Left forelimb (tissue), 1 donor: ENCODE results near the gene VIPR1.

ENCODE experiments used
- DNase-seq: peaks from one replicate; pipeline ENCODE4 v3.0.0-alpha.2; 2018; ENCODE audit warnings: low spot score

The VIPR1 gene

DNA sequence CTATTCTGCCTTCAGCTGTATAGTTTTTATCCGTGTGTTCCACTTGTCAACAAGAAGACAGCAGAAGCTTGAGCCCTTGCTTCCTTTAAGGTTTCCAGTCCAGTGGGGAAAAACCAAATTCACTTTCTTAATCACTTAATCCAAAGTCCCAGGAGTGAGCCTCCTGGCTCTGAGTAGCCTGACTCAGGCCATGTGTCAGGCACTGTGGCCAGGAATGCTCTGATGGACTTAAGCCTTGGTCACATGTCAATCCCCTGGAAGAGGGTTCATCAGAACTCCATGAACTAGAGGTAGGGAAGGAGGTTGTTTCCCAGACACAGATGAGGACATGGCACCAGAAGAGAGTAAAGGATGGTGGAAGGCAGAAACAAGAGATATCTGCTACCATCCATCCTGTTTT is 8.8 kb downstream of the VIPR1 start:
- no peak for DNase-seq

GRCh38 chr3:42511736-42512135 is 9.3 kb downstream of the VIPR1 start:
- DNase-seq, result no peak

DNA sequence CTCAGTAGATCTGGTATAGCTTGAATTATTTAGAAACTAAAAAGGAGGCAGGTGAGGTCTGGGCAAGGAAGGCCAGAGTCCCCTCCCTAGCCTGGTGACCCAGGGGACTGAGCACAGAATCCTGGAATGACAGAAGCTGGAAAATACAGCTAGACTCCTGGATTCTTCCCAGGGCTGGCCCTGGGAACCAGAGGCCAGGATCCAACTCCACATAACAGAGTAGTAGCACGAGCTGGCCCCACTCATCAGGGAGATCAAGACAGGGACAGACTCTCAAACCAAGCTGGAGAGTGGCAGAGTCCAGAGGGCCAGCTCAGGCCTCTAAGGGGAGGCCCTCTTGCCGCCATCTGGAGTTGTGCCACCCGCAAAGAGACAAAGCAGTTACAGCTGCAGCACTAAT is 10.7 kb downstream of the VIPR1 start:
- DNase-seq, result no peak

DNA sequence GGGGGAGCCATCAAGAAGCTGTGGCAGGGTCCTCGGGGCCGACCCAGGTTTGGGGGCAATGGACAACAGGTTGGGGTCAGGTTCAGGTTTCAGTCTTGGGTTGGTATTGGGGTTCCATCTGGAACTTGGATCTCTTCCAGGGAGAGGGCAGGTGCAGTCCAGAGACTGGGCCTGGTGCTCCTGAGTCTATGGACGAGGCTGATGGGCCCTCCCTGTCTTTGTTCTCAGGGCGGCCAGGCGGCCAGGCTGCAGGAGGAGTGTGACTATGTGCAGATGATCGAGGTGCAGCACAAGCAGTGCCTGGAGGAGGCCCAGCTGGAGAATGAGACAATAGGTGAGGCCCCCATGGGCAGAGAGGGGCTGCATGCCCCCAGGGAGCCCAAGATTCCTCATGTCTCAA is 11.1 kb downstream of the VIPR1 start:
- no peak for DNase-seq

DNA sequence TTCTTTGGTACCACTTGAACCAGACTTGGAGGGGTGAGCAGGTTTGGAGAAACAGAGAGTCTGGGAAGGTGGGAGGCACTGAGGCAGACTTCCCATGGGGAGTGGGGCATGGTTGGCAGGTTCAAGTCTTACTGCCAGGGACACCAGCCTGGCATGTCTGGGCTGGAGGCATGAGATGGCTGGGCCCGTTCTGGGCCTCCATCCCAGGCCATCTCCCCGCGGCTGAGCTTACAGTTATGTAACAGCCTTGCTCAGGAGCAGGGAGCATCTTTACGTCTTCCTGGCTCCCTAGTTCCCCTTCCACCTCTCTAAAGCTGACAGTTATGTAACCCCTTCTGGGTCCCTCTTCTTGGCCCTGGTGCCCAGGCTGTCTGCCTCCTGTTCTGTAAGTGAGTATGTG is 12.4 kb downstream of the VIPR1 start:
- no peak for DNase-seq

GRCh38 chr3:42515391-42515916 is 13.0 kb downstream of the VIPR1 start:
- DNase-seq, result no peak

DNA sequence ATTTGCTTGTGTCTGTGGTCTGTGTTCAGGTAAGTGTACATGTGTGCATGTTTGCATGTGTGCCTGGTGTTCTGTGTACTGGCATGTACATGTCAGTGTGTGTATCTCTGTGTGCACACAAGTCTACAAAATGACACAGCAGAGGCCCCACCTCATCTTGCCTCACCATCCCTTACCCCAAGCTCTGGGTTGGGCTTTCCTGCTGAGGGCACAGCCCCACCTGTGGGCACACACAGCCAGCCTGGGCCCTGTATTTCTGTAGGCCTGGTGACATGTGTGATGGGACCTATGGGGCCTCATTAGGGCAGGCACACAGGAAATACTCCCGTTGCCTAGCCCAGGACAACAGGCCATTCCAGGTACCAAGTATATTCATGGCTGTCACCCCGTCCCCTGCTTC is 13.5 kb downstream of the VIPR1 start:
- no peak for DNase-seq

DNA sequence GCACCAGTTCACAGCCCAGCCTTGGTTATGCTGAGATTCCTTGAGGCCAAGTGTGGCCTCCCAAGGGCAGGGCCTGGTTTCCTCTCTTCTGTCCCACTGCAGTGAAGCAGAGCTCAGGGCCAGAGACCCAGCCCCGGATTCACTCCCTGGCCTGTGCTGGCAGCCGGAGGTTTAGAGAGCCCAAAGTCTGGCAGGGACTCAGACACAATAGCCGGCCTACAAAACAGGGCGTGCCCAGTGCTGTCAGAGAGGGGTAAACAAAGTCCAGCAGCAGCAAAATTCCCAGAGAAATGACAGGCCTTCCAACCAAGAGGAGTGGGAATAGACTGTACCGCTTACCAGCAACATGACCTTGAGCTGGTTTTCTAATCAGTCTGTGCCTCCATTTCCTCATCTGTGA is 14.0 kb downstream of the VIPR1 start:
- DNase-seq, result no peak

DNA sequence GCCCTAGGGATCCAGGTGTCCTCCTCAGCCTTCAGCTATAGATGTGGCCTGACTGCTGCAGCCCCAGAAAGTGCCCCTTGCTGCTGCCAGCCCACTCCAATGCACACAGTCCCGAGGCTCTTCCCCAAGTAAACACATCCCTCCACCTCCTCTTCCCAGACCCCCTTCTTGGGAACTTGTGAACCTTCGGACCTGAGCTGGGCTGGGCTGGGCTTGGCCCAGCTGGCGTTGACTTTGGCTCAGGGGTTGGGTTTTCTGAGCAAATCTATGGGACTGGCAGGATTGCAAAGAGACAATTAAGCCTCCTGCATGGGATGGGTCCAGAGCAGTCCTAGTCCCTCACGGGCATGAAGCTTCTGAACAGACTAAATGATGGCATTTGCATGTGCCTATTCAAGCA is 14.7 kb downstream of the VIPR1 start:
- no peak for DNase-seq

DNA sequence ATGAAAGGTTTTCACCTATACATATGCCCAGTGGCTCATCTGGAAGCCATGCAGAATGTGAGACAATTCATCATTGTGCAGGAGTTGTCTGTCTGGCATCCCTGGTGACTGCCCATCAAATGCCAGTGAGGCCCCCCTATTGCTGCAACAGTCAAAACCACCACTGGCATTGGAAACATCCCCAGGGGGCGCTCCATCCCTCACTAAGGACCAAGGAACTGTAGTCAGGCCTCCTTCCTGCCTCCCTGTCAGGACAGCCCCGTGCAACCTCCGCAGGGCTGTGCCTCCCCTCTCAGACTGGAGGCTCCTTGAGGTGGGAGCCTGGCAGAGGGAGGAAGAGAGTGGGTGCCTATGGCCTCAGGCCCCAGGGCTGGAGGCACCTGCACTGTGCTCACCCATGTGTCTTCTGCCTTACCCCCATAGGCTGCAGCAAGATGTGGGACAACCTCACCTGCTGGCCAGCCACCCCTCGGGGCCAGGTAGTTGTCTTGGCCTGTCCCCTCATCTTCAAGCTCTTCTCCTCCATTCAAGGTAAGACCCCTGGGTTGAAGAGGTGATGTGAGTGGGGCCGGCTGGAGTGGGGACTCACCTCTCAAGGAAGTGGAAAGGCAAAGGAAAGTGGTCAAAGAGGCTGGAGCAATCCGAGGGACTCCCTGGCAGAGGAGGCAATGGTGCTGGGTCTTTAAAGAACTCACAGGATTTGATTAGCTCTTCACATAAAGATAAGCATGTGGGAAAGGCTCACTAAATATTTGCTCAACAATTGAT is 16.5 kb downstream of the VIPR1 start:
- DNase-seq, result no peak

DNA sequence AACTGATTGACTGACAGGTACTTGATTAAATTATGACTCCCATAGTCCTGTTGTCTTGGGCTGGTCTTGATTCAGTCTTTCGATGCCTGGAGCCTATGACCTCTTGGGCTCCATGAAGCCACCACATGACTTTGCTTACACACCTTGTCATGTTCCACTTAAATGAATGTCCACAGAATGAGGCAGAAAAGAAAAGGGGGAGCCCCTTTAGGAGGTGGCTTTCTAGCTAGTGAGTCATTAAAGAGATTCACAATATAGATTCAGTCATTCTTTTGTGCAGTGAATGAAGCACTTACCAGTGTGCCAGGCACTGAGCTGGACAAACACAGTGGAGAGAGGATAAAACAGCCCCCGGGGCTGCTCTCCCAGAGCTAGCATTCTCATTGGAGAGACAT is 17.1 kb downstream of the VIPR1 start:
- DNase-seq, result no peak

GRCh38 chr3:42520336-42520735 is 17.9 kb downstream of the VIPR1 start:
- DNase-seq, result no peak

DNA sequence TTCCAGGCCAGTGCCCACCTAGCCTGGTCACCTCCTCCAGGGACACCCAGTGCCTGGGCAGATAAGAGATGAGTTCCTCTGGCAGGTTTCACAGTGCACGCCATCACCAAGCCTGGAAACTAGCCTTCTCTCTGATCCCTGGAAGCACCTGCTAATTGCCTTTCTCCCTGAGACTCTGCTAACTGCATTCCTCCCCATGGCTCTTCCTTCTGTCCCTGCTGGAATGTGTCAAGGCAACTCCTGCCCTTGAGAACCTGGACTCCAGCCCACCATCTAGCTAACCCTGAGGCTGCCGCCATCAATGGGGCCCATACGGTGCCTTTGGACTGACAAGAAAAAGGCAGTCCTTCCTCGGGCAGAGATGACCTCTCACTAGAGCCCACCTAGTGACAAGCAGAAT is 18.5 kb downstream of the VIPR1 start:
- DNase-seq, result no peak

DNA sequence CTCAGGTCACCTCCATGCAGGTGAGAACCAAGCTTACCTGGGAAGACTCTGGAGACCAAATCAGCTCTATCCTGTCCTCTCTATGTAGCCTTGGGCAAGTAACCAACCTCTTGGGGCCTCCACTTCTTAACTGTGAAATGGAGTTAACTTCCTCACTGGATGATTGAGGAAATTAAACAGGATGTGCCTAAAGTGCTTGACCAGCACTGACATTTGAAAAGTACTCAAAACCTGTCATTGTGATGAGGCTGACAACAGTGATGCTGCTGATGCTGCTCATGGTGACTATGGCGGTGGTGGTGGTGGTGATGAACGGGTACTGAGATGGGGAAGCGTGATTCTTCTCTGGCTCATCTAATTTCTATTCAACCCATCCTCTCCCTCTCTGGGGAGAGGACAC is 22.3 kb downstream of the VIPR1 start:
- DNase-seq, result no peak

- no peak for DNase-seq
Measured at GRCh38 chr3:42525212-42525611, 22.8 kb downstream of the VIPR1 start.

GRCh38 chr3:42525736-42526345 is 23.4 kb downstream of the VIPR1 start:
- DNase-seq, result no peak

DNA sequence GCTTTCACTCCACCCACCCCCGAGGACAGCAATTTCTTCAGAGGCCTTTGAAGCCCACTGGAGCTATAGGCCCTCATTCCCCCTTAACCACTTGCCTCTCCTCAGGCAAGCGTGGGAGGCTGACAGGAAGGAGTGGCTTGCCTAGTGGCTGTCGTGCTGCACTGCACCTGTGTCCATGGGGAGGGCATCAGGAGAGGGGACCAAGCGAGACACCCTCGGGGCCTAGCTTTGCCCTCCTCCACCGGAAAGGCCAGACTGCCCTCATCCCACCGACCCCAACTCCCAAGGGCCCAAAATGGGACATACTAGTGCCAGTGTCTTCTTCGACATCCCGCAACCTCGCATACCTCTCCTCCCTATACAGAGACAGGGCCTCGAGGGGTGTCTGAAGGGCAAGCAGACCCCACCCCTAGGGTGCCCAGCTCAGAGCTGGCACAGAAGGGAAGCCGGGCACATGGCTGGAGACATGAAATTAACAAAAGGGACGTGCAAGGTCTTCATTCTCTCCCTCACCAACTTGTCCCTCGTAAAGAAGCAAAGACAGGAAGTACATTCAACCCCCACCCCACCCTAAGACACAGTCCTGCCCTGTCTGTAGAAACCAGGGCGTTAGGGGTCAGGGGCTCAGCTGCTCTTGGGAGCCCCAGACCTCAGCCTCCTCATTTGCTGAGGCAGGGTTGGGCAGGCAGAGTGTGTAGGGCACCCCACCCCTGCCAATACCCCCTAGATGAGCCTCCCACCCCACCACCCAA is 24.3 kb downstream of the VIPR1 start:
- DNase-seq, result no peak

- DNase-seq, result no peak
Measured at GRCh38 chr3:42527368-42527917, 25.0 kb downstream of the VIPR1 start.

- DNase-seq, result no peak
Measured at GRCh38 chr3:42529468-42529867, 27.0 kb downstream of the VIPR1 start.

GRCh38 chr3:42530073-42530472 is 27.6 kb downstream of the VIPR1 start:
- DNase-seq, result no peak

- no peak for DNase-seq
Measured at GRCh38 chr3:42531470-42531869, 29.0 kb downstream of the VIPR1 start.

DNA sequence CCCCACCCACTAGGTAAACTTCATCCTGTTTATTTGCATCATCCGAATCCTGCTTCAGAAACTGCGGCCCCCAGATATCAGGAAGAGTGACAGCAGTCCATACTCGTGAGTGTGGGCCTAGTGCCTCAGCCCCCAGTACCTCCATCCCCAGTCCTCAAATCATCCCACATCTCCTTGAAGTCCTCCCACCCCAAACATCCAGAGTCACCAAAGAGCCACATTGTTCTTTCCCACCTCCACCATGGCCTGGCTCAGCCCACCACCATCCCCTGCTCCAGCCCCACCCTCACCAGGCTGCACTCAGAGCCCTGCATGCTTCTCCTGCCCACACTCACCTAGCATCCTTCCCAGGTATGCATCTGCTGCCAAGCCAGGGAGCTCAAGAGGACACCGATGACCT is 29.8 kb downstream of the VIPR1 start:
- no peak for DNase-seq
